ENCODE data around the gene PLA2G6.

GRCh38 chr22:38107692-38108515, 73.7 kb downstream of the PLA2G6 start:
- TF ChIP-seq CTCF (IDR thresholded peaks at IDR 0.05) (no peak), EP300 (IDR thresholded peaks at IDR 0.05) (no peak), POLR2A (IDR thresholded peaks at IDR 0.05) (no peak), POLR2AphosphoS5 (IDR thresholded peaks at IDR 0.05) (peak in 1 of 3 donors; percentile 40)

All from stomach (tissue), 4 donors.